ENCODE data around the gene ZW10.

DNA sequence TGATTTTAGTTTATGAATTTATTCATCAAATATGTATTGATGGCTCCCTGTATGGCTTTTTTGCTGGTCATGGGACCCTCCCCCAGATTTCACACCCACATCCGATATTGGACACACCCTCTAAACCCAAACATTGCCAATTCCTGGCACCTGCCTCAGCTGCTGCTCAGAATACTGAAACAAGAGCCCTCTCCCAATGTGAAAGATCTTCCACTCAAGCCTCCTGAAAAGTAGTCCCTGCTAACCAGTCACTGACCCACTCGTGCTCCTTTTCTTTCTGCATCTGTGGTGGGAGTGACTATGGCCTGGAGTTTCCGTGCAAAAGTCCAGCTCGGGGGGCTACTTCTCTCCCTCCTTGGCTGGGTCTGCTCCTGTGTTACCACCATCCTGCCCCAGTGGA lies 6.0 kb upstream of the ZW10 start, which contains the start of gene CLDN25:
- TF ChIP-seq, protein P1, sequence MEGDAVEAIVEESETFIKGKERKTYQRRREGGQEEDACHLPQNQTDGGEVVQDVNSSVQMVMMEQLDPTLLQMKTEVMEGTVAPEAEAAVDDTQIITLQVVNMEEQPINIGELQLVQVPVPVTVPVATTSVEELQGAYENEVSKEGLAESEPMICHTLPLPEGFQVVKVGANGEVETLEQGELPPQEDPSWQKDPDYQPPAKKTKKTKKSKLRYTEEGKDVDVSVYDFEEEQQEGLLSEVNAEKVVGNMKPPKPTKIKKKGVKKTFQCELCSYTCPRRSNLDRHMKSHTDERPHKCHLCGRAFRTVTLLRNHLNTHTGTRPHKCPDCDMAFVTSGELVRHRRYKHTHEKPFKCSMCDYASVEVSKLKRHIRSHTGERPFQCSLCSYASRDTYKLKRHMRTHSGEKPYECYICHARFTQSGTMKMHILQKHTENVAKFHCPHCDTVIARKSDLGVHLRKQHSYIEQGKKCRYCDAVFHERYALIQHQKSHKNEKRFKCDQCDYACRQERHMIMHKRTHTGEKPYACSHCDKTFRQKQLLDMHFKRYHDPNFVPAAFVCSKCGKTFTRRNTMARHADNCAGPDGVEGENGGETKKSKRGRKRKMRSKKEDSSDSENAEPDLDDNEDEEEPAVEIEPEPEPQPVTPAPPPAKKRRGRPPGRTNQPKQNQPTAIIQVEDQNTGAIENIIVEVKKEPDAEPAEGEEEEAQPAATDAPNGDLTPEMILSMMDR (IDR thresholded peaks at IDR 0.05; ENCODE audit: low read length), result no peak
- TF ChIP-seq EZH2 (IDR thresholded peaks at IDR 0.05; ENCODE audit: borderline replicate concordance, low read length), result no peak

Measured in OCI-LY1 (cell line).